GM18858 (cell line): ENCODE measurements around the gene GRAMD2B.
"Not testable (repeated sequence)": the region's sequence is repeated elsewhere in the genome, so short reads cannot be mapped to it uniquely, and the experiment has no call there.

ENCODE experiments used
- ATAC-seq: cut with Tn5 transposase; IDR thresholded peaks from one replicate; pipeline ENCODE4 v1.9.1; 2021; ENCODE audit not compliant: unreplicated experiment

The GRAMD2B gene

GRCh38 chr5:126509339-126509738 lies 86.1 kb downstream of the GRAMD2B start:
- ATAC-seq, result no peak

- ATAC-seq, result no peak
Measured at GRCh38 chr5:126511961-126512360, 88.8 kb downstream of the GRAMD2B start.

GRCh38 chr5:126512451-126512850 lies 89.2 kb downstream of the GRAMD2B start:
- ATAC-seq, result no peak

GRCh38 chr5:126513302-126513701 lies 90.1 kb downstream of the GRAMD2B start:
- no peak for ATAC-seq

GRCh38 chr5:126513703-126514102 lies 90.5 kb downstream of the GRAMD2B start:
- ATAC-seq, result no peak

GRCh38 chr5:126514131-126514557 lies 90.9 kb downstream of the GRAMD2B start:
- ATAC-seq, result no peak

- ATAC-seq, result no peak
Measured at GRCh38 chr5:126514558-126515141, 91.4 kb downstream of the GRAMD2B start.

- ATAC-seq, result no peak
Measured at GRCh38 chr5:126515337-126515736, 92.1 kb downstream of the GRAMD2B start.

- no peak for ATAC-seq
Measured at GRCh38 chr5:126516133-126516532, 92.9 kb downstream of the GRAMD2B start.

GRCh38 chr5:126516852-126517251 lies 93.6 kb downstream of the GRAMD2B start:
- no peak for ATAC-seq

- not testable (repeated sequence) for ATAC-seq
Measured at GRCh38 chr5:126519223-126519622, 96.0 kb downstream of the GRAMD2B start.

- ATAC-seq, result no peak
Measured at GRCh38 chr5:126519637-126520592, 96.7 kb downstream of the GRAMD2B start.

GRCh38 chr5:126520593-126520953 lies 97.4 kb downstream of the GRAMD2B start:
- ATAC-seq, result no peak

GRCh38 chr5:126521130-126521529 lies 97.9 kb downstream of the GRAMD2B start:
- ATAC-seq, result no peak

- ATAC-seq, result no peak
Measured at GRCh38 chr5:126523818-126524510, 100.8 kb downstream of the GRAMD2B start.

GRCh38 chr5:126525630-126526245 lies 102.5 kb downstream of the GRAMD2B start:
- no peak for ATAC-seq

GRCh38 chr5:126526493-126526892 lies 103.3 kb downstream of the GRAMD2B start:
- ATAC-seq, result no peak

GRCh38 chr5:126527158-126527557 lies 103.9 kb downstream of the GRAMD2B start:
- ATAC-seq, result no peak

GRCh38 chr5:126527892-126528291 lies 104.7 kb downstream of the GRAMD2B start:
- ATAC-seq, result no peak

GRCh38 chr5:126531543-126532120 lies 108.4 kb downstream of the GRAMD2B start:
- no peak for ATAC-seq

- ATAC-seq, result no peak
Measured at GRCh38 chr5:126534553-126534952, 111.3 kb downstream of the GRAMD2B start.
